GM12878 (cell line): Measurements from ENCODE around the gene ETV6. TPM values are rescaled to one million over a fixed set of nuclear protein-coding genes. Genes with fewer than 3 reads are reported as not detected.

ENCODE experiments used
- CHD2 ChIP-seq: IDR thresholded peaks from 2 replicates; pipeline ENCODE4 v1.6.1; 2011; ENCODE audit warnings: low read depth, low read length, improper control_type of control experiment, borderline replicate concordance
- JUND ChIP-seq: IDR thresholded peaks from 2 replicates; pipeline ENCODE4 v1.6.1; 2012; ENCODE audit warnings: low read depth, mild to moderate bottlenecking, low read length, improper control_type of control experiment, moderate library complexity
- MEF2A ChIP-seq: IDR thresholded peaks from 2 replicates; pipeline ENCODE4 v1.6.1; 2011; ENCODE audit warnings: low read depth, mild to moderate bottlenecking, low read length, moderate library complexity; ENCODE audit not compliant: insufficient read depth
- NR2F1 ChIP-seq: fragments of 450-650 bp; conservative IDR thresholded peaks from 2 replicates; pipeline ENCODE4 v1.6.1; 2017; ENCODE audit warnings: mild to moderate bottlenecking
- RELA ChIP-seq: fragments of 450-650 bp; IDR thresholded peaks from 2 replicates; pipeline ENCODE4 v1.8.0; 2014; ENCODE audit warnings: borderline replicate concordance; ENCODE audit not compliant: partially characterized antibody
- SMARCA5 ChIP-seq: fragments of 450-650 bp; IDR thresholded peaks from 2 replicates; pipeline ENCODE4 v1.6.1; 2017; ENCODE audit warnings: mild to moderate bottlenecking
- SP1 ChIP-seq: IDR thresholded peaks from one replicate; pipeline ENCODE4 v1.6.1; 2011; ENCODE audit warnings: low read depth, low read length
- SREBF2 ChIP-seq: IDR thresholded peaks from 2 replicates; pipeline ENCODE4 v1.6.1; 2012; ENCODE audit warnings: mild to moderate bottlenecking, low read length
- STAT1 ChIP-seq: fragments of 450-650 bp; conservative IDR thresholded peaks from 2 replicates; pipeline ENCODE4 v1.6.1; 2014; ENCODE audit warnings: antibody characterized with exemption, mild to moderate bottlenecking
- polyA plus RNA-seq, 11 experiments: library from polyadenylated mRNA; depleted of rRNA in 4 of 11; unstranded in 6 of 11; stranded (reverse) in 5 of 11; fragments of >200 nt; fragmentation: Nextera tagmentation in 4 of 11; fragmentation: Illumina TruSeq in 1 of 11; extraction: Ambion mirVana in 4 of 11; extraction: Trizol in 1 of 11; gene quantifications; 1 replicate in 1 of 11; 2 replicates in 10 of 11; pipeline versions ENCODE4 v1.2.1 to v1.2.3, GENCODE V29; 2011 to 2016; ENCODE audit warnings: inconsistent platforms in 2 of 11, missing spikeins in 2 of 11, low read depth in 1 of 11
- total RNA-seq, 4 experiments: library from RNA; depleted of rRNA in 3 of 4; stranded (reverse); fragments of >200 nt in 3 of 4; fragmentation: Illumina TruSeq in 1 of 4; extraction: Trizol in 1 of 4; gene quantifications; 2 replicates each; pipeline versions ENCODE4 v1.2.1 to v1.2.3, GENCODE V29; 2013 to 2021
- TF ChIP-seq, protein P1 (sequence below): IDR thresholded peaks from 2 replicates; pipeline ENCODE4 v1.6.1; 2012; ENCODE audit warnings: mild to moderate bottlenecking, low read depth, low read length
- TF ChIP-seq, protein P2 (sequence below): fragments of 450-650 bp; IDR thresholded peaks from 2 replicates; pipeline ENCODE4 v1.6.1; 2017; ENCODE audit warnings: mild to moderate bottlenecking, moderate library complexity
- TF ChIP-seq, protein P3 (sequence below): fragments of 450-650 bp; IDR thresholded peaks from 2 replicates; pipeline ENCODE4 v1.6.1; 2017; ENCODE audit warnings: mild to moderate bottlenecking, low read depth, inconsistent platforms; ENCODE audit not compliant: poor library complexity, severe bottlenecking

ETV6 gene
- total and polyA plus RNA-seq, 10 of the 15 experiments (the other 5 are each of a cell fraction or from before 2014, with no cell fraction given), result 6.6 to 74.8 (median 24.6) TPM

DNA sequence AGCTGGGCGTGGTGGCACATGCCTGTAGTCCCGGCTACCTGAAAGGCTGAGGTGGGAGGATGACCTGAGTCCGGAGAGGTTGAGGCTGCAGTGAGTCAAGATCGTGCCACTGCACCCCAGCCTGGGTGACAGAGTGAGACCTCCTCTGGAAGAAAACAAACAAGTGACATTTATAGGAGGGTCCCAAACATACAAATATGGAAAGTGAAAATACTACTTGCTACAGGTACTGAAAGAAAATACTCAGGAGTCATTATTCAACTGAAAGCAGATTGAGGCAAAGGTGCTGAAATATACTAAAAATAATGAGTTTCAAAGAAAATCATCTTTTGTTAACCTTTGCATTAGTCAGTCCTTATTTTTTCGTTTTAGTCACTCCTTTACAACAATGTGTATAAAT is 53.5 kb downstream of the ETV6 start (continued):
- TF ChIP-seq, protein P1, sequence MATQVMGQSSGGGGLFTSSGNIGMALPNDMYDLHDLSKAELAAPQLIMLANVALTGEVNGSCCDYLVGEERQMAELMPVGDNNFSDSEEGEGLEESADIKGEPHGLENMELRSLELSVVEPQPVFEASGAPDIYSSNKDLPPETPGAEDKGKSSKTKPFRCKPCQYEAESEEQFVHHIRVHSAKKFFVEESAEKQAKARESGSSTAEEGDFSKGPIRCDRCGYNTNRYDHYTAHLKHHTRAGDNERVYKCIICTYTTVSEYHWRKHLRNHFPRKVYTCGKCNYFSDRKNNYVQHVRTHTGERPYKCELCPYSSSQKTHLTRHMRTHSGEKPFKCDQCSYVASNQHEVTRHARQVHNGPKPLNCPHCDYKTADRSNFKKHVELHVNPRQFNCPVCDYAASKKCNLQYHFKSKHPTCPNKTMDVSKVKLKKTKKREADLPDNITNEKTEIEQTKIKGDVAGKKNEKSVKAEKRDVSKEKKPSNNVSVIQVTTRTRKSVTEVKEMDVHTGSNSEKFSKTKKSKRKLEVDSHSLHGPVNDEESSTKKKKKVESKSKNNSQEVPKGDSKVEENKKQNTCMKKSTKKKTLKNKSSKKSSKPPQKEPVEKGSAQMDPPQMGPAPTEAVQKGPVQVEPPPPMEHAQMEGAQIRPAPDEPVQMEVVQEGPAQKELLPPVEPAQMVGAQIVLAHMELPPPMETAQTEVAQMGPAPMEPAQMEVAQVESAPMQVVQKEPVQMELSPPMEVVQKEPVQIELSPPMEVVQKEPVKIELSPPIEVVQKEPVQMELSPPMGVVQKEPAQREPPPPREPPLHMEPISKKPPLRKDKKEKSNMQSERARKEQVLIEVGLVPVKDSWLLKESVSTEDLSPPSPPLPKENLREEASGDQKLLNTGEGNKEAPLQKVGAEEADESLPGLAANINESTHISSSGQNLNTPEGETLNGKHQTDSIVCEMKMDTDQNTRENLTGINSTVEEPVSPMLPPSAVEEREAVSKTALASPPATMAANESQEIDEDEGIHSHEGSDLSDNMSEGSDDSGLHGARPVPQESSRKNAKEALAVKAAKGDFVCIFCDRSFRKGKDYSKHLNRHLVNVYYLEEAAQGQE, result no peak
- TF ChIP-seq MEF2A (peak; percentile 80; the same call in 1 of the 2 replicates), JUND (no peak), RELA (no peak), SP1 (no peak), SMARCA5 (no peak), NR2F1 (no peak; the same call in 1 of the 2 replicates), STAT1 (no peak), SREBF2 (no peak), CHD2 (no peak)
- TF ChIP-seq, protein P2, sequence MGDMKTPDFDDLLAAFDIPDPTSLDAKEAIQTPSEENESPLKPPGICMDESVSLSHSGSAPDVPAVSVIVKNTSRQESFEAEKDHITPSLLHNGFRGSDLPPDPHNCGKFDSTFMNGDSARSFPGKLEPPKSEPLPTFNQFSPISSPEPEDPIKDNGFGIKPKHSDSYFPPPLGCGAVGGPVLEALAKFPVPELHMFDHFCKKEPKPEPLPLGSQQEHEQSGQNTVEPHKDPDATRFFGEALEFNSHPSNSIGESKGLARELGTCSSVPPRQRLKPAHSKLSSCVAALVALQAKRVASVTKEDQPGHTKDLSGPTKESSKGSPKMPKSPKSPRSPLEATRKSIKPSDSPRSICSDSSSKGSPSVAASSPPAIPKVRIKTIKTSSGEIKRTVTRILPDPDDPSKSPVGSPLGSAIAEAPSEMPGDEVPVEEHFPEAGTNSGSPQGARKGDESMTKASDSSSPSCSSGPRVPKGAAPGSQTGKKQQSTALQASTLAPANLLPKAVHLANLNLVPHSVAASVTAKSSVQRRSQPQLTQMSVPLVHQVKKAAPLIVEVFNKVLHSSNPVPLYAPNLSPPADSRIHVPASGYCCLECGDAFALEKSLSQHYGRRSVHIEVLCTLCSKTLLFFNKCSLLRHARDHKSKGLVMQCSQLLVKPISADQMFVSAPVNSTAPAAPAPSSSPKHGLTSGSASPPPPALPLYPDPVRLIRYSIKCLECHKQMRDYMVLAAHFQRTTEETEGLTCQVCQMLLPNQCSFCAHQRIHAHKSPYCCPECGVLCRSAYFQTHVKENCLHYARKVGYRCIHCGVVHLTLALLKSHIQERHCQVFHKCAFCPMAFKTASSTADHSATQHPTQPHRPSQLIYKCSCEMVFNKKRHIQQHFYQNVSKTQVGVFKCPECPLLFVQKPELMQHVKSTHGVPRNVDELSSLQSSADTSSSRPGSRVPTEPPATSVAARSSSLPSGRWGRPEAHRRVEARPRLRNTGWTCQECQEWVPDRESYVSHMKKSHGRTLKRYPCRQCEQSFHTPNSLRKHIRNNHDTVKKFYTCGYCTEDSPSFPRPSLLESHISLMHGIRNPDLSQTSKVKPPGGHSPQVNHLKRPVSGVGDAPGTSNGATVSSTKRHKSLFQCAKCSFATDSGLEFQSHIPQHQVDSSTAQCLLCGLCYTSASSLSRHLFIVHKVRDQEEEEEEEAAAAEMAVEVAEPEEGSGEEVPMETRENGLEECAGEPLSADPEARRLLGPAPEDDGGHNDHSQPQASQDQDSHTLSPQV, result no peak
- TF ChIP-seq, protein P3, sequence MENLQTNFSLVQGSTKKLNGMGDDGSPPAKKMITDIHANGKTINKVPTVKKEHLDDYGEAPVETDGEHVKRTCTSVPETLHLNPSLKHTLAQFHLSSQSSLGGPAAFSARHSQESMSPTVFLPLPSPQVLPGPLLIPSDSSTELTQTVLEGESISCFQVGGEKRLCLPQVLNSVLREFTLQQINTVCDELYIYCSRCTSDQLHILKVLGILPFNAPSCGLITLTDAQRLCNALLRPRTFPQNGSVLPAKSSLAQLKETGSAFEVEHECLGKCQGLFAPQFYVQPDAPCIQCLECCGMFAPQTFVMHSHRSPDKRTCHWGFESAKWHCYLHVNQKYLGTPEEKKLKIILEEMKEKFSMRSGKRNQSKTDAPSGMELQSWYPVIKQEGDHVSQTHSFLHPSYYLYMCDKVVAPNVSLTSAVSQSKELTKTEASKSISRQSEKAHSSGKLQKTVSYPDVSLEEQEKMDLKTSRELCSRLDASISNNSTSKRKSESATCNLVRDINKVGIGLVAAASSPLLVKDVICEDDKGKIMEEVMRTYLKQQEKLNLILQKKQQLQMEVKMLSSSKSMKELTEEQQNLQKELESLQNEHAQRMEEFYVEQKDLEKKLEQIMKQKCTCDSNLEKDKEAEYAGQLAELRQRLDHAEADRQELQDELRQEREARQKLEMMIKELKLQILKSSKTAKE, result peak; percentile 40
